Vagina (tissue), 2 donors: Measurements from ENCODE around the gene TBC1D8.

Source experiments
- POLR2AphosphoS5 ChIP-seq, 2 donors: sonication (generic); formaldehyde crosslinking; IDR thresholded peaks; one replicate each; pipeline ENCODE4 v1.9.0; 2017; ENCODE audit warnings: antibody characterized with exemption in 2 of 2, mild to moderate bottlenecking in 2 of 2, low read depth in 1 of 2; ENCODE audit not compliant: insufficient read depth in 1 of 2
- TF ChIP-seq, protein P1 (sequence below), 3 experiments: fragments of 450-650 bp in 2 of 3; fragments of 200-600 bp in 1 of 3; sonication (generic) in 1 of 3; IDR thresholded peaks; one replicate each; pipeline ENCODE4 v1.5.1; 2017 to 2019; ENCODE audit warnings: antibody characterized with exemption in 3 of 3, mild to moderate bottlenecking in 2 of 3, moderate library complexity in 2 of 3

DNA sequence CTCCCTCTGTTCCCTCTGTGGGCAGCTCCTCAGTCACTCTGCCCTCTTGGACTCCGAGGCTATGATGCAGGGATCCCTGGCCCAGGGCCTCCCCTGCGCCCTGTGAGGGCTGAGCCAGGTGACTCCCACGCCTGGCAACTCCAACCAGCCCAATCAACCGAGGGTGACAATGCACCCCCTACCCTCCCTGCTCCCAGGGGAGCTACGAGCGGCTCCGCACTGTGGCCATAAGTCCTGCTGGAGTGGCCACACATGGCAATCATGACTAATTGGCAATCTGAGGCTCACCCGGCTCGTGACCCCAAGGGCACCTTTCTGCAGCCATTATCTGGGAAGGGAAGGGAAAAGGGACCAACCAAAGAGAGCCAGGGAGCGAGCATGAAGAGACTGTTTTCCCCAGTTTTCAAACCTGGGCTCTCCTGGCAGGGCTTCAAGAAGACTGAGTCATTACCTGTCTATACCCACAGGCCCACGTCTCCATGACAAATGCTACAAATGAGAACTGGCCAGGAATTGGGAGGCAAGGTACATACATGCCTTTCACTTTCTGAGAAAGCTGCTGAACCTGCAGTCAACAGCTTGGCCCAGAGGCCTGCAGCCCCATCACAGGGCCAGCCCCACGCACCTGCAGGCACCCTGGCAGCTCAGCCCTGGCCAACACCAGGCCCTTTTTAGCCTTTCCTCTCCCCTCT lies 104.0 kb downstream of the TBC1D8 start:
- TF ChIP-seq, protein P1, sequence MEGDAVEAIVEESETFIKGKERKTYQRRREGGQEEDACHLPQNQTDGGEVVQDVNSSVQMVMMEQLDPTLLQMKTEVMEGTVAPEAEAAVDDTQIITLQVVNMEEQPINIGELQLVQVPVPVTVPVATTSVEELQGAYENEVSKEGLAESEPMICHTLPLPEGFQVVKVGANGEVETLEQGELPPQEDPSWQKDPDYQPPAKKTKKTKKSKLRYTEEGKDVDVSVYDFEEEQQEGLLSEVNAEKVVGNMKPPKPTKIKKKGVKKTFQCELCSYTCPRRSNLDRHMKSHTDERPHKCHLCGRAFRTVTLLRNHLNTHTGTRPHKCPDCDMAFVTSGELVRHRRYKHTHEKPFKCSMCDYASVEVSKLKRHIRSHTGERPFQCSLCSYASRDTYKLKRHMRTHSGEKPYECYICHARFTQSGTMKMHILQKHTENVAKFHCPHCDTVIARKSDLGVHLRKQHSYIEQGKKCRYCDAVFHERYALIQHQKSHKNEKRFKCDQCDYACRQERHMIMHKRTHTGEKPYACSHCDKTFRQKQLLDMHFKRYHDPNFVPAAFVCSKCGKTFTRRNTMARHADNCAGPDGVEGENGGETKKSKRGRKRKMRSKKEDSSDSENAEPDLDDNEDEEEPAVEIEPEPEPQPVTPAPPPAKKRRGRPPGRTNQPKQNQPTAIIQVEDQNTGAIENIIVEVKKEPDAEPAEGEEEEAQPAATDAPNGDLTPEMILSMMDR (IDR thresholded peaks at IDR 0.05) = no peak
- TF ChIP-seq POLR2AphosphoS5 (IDR thresholded peaks at IDR 0.05; ENCODE audit: insufficient read depth in 1 of 2, low read depth in 1 of 2) = no peak
